IMR-90 (cell line): ENCODE data around the gene C6orf52. TPM values are rescaled to one million over a fixed set of nuclear protein-coding genes. Genes with fewer than 3 reads are reported as not detected.

ENCODE experiments used
- ATAC-seq: fragments of 200-7000 bp; cut with Tn5 transposase; 2 replicates; pipeline ENCODE4 v1.9.1; 2020; ENCODE audit warnings: low read depth, mild to moderate bottlenecking, moderate library complexity
- BruUV-seq: library from RNA; stranded (reverse); fragments of 400-500 nt; replicated peaks from 2 replicates; lab custom pipeline; 2021; lab: Mats Ljungman, UMichigan
- CTCF ChIA-PET: fragments of 300-600 bp; formaldehyde crosslinking; extraction: SDS; loops from one replicate; lab custom pipeline; 2021; ENCODE audit warnings: antibody characterized with exemption; lab: Yijun Ruan, JAX
- POLR2A ChIA-PET: fragments of 300-600 bp; sonication (Branson Sonifier 250); formaldehyde crosslinking; loops from one replicate; lab custom pipeline; 2022; ENCODE audit warnings: antibody characterized with exemption; ENCODE audit not compliant: unreplicated experiment; lab: Charles Lee
- DNase-seq: peaks from one replicate; pipeline ENCODE4 v3.0.0; 2013
- H2AFZ ChIP-seq: replicated peaks from 2 replicates; pipeline ENCODE3; 2013; ENCODE audit warnings: low read length, mild to moderate bottlenecking; ENCODE audit not compliant: poor library complexity
- H2AK5ac ChIP-seq: 2 replicates; pipeline ENCODE4 v1.6.1; 2013; ENCODE audit warnings: low read depth, low read length, inconsistent platforms
- H2AK9ac ChIP-seq: replicated peaks from 2 replicates; pipeline ENCODE3; 2013; ENCODE audit warnings: mild to moderate bottlenecking, low read depth, low read length, moderate library complexity; ENCODE audit not compliant: poor library complexity
- H2BK120ac ChIP-seq: 2 replicates; pipeline ENCODE4 v1.6.1; 2013; ENCODE audit warnings: low read depth, low read length, inconsistent platforms
- H2BK15ac ChIP-seq: 3 replicates; pipeline ENCODE4 v1.6.1; 2013; ENCODE audit warnings: low read depth, low read length, inconsistent platforms
- H2BK20ac ChIP-seq: 2 replicates; pipeline ENCODE4 v1.6.1; 2013; ENCODE audit warnings: low read depth, mild to moderate bottlenecking, inconsistent platforms, low read length, moderate library complexity
- H2BK5ac ChIP-seq: 2 replicates; pipeline ENCODE4 v1.6.1; 2013; ENCODE audit warnings: mild to moderate bottlenecking, low read depth, low read length, inconsistent platforms; ENCODE audit not compliant: poor library complexity, severe bottlenecking
- H3K14ac ChIP-seq: replicated peaks from 2 replicates; pipeline ENCODE4 v1.6.1; 2013; ENCODE audit warnings: low read depth, low read length, inconsistent platforms
- H3K18ac ChIP-seq: 2 replicates; pipeline ENCODE4 v1.6.1; 2013; ENCODE audit warnings: low read depth, low read length, control low read depth
- H3K23ac ChIP-seq: 2 replicates; pipeline ENCODE4 v1.6.1; 2013; ENCODE audit warnings: low read depth, low read length, inconsistent platforms
- H3K27ac ChIP-seq: 2 replicates; pipeline ENCODE4 v1.5.1; 2013; ENCODE audit warnings: mild to moderate bottlenecking, control low read depth, low read length; ENCODE audit not compliant: insufficient read depth
- H3K27me3 ChIP-seq: 2 replicates; pipeline ENCODE4 v1.6.1; 2013; ENCODE audit warnings: low read length; ENCODE audit not compliant: control insufficient read depth, insufficient read depth
- H3K36me3 ChIP-seq: 2 replicates; pipeline ENCODE4 v1.6.1; 2013; ENCODE audit warnings: low read length, mixed read lengths; ENCODE audit not compliant: control insufficient read depth, insufficient read depth
- H3K4ac ChIP-seq: 2 replicates; pipeline ENCODE4 v1.6.1; 2013; ENCODE audit warnings: low read depth, low read length, inconsistent platforms
- H3K4me1 ChIP-seq: 2 replicates; pipeline ENCODE4 v1.6.1; 2013; ENCODE audit warnings: low read length, mixed read lengths; ENCODE audit not compliant: control insufficient read depth, insufficient read depth
- H3K4me2 ChIP-seq: 2 replicates; pipeline ENCODE4 v1.6.1; 2013; ENCODE audit warnings: low read depth, mild to moderate bottlenecking, control low read depth, low read length, moderate library complexity
- H3K4me3 ChIP-seq: 2 replicates; pipeline ENCODE4 v1.5.1; 2013; ENCODE audit warnings: low read depth, mild to moderate bottlenecking, control low read depth, low read length, moderate library complexity; ENCODE audit not compliant: insufficient read depth
- H3K56ac ChIP-seq: 2 replicates; pipeline ENCODE4 v1.6.1; 2013; ENCODE audit warnings: low read length, inconsistent platforms; ENCODE audit not compliant: insufficient read depth; ENCODE audit errors: extremely low read depth
- H3K79me1 ChIP-seq, 2 experiments: 2 replicates each; pipeline ENCODE4 v1.6.1; 2013; ENCODE audit warnings: low read length in 2 of 2, inconsistent platforms in 1 of 2, low read depth in 1 of 2
- H3K9ac ChIP-seq: 2 replicates; pipeline ENCODE4 v1.6.1; 2013; ENCODE audit warnings: low read depth, low read length, control low read depth
- H3K9me1 ChIP-seq: 2 replicates; pipeline ENCODE4 v1.6.1; 2013; ENCODE audit warnings: low read length, inconsistent platforms; ENCODE audit not compliant: insufficient read depth
- H3K9me3 ChIP-seq: 2 replicates; pipeline ENCODE4 v1.6.1; 2013; ENCODE audit warnings: low read length; ENCODE audit not compliant: control insufficient read depth, insufficient read depth
- H4K20me1 ChIP-seq: 2 replicates; pipeline ENCODE4 v1.6.1; 2013; ENCODE audit warnings: low read length, inconsistent platforms; ENCODE audit not compliant: insufficient read depth
- H4K5ac ChIP-seq: 2 replicates; pipeline ENCODE4 v1.6.1; 2013; ENCODE audit warnings: mild to moderate bottlenecking, low read depth, low read length, control low read depth
- H4K8ac ChIP-seq, 2 experiments: 2 replicates each; pipeline ENCODE4 v1.6.1; 2013; ENCODE audit warnings: low read depth in 2 of 2, low read length in 2 of 2, control low read depth in 1 of 2, inconsistent platforms in 1 of 2
- H4K91ac ChIP-seq: 2 replicates; pipeline ENCODE4 v1.6.1; 2013; ENCODE audit warnings: low read depth, low read length, inconsistent platforms; ENCODE audit not compliant: insufficient read depth
- BHLHE40 ChIP-seq: fragments of 150-350 bp; IDR thresholded peaks from 2 replicates; pipeline ENCODE4 v1.6.1; 2016; ENCODE audit warnings: mild to moderate bottlenecking, low read depth, low read length
- CEBPB ChIP-seq: IDR thresholded peaks from 2 replicates; pipeline ENCODE4 v1.6.1; 2012; ENCODE audit warnings: low read depth, low read length, improper control_type of control experiment
- CHD1 ChIP-seq: IDR thresholded peaks from 2 replicates; pipeline ENCODE4 v1.6.1; 2012; ENCODE audit warnings: low read depth, low read length, improper control_type of control experiment
- CTCF ChIP-seq: conservative IDR thresholded peaks from 2 replicates; pipeline ENCODE4 v1.5.1; 2012; ENCODE audit warnings: mild to moderate bottlenecking, low read depth, low read length, improper control_type of control experiment
- ELK1 ChIP-seq: fragments of 150-350 bp; IDR thresholded peaks from 2 replicates; pipeline ENCODE4 v1.6.1; 2016; ENCODE audit warnings: low read depth, mild to moderate bottlenecking, low read length, moderate library complexity, borderline replicate concordance
- FOS ChIP-seq: fragments of 150-350 bp; IDR thresholded peaks from 2 replicates; pipeline ENCODE4 v1.6.1; 2016; ENCODE audit warnings: low read depth, low read length
- MAFK ChIP-seq: IDR thresholded peaks from 2 replicates; pipeline ENCODE4 v1.6.1; 2012; ENCODE audit warnings: low read depth, low read length, improper control_type of control experiment
- MAZ ChIP-seq: IDR thresholded peaks from 2 replicates; pipeline ENCODE4 v1.6.1; 2012; ENCODE audit warnings: low read depth, mild to moderate bottlenecking, low read length, improper control_type of control experiment, moderate library complexity, borderline replicate concordance
- MXI1 ChIP-seq: IDR thresholded peaks from 2 replicates; pipeline ENCODE4 v1.6.1; 2012; ENCODE audit warnings: low read depth, mild to moderate bottlenecking, low read length, moderate library complexity, borderline replicate concordance
- NFE2L2 ChIP-seq: fragments of 150-350 bp; IDR thresholded peaks from 2 replicates; pipeline ENCODE4 v1.6.1; 2016; ENCODE audit warnings: low read depth, mild to moderate bottlenecking, low read length
- POLR2A ChIP-seq: IDR thresholded peaks from 2 replicates; pipeline ENCODE4 v1.6.1; 2012; ENCODE audit warnings: mild to moderate bottlenecking, low read depth, low read length
- RAD21 ChIP-seq: IDR thresholded peaks from 2 replicates; pipeline ENCODE4 v1.6.1; 2012; ENCODE audit warnings: low read length, improper control_type of control experiment
- RFX5 ChIP-seq: IDR thresholded peaks from 2 replicates; pipeline ENCODE4 v1.8.0; 2012; ENCODE audit warnings: low read depth, mild to moderate bottlenecking, low read length, moderate library complexity
- SMC3 ChIP-seq: fragments of 150-350 bp; IDR thresholded peaks from 2 replicates; pipeline ENCODE4 v1.6.1; 2016; ENCODE audit warnings: low read depth, mild to moderate bottlenecking, antibody characterized with exemption, low read length, moderate library complexity
- USF2 ChIP-seq: fragments of 150-350 bp; IDR thresholded peaks from 2 replicates; pipeline ENCODE4 v1.6.1; 2017; ENCODE audit warnings: mild to moderate bottlenecking, antibody characterized with exemption, low read length, low read depth
- WGBS, 2 experiments: methylation state at CpG; one replicate each; pipeline versions ENCODE4 v1.1.5 to v1.1.7; 2013; ENCODE audit warnings: missing lambda C conversion rate in 2 of 2; ENCODE audit not compliant: insufficient read length in 1 of 2; ENCODE audit errors: extremely low coverage in 2 of 2; 5-methylcytosine and 5-hydroxymethylcytosine counted together
- dilution Hi-C: fragments of 300-500 bp; cut with HindIII; formaldehyde crosslinking; loops from one replicate; pipeline ENCODE4 v1.14.3; 2018; ENCODE audit warnings: low sequenced_read_pairs; ENCODE audit not compliant: unreplicated experiment
- in situ Hi-C: fragments of 300-500 bp; cut with MboI; formaldehyde crosslinking; loops from 3 replicates; pipeline ENCODE4 v1.14.3; 2019; ENCODE audit warnings: low sequenced_read_pairs, inconsistent platforms, mixed read lengths
- intact Hi-C: fragments of 100-400 bp; cut with micrococcal nuclease; formaldehyde crosslinking; loops from 2 replicates; pipeline ENCODE4 v1.10.0; 2022
- polyA plus RNA-seq, 3 experiments: library from polyadenylated mRNA; depleted of rRNA; stranded (reverse); fragments of >200 nt; gene quantifications; 2 replicates each; pipeline ENCODE4 v1.2.3, GENCODE V29; 2012; ENCODE audit warnings: low replicate concordance in 1 of 3
- total RNA-seq: library from RNA; depleted of rRNA; stranded (reverse); fragments of >200 nt; gene quantifications from 2 replicates; pipeline ENCODE4 v1.2.3, GENCODE V29; 2012

C6orf52 gene
- total and polyA plus RNA-seq, 2 of the 4 experiments (the other 2 are of a cell fraction), result 0.31 TPM; not detected in 1

GRCh38 chr6:10640412-10640811, 54.0 kb downstream of the C6orf52 start:
- Histone ChIP-seq H2BK120ac (no peak overlapping the region), H3K56ac (no peak overlapping the region), H3K4me3 (no peak overlapping the region), H3K23ac (no peak overlapping the region), H3K9me3 (no peaks in the 10 kb centered on the region; the same call in 1 of the 2 replicates), H2AK9ac (no peak overlapping the region), H3K36me3 (no peaks in the 10 kb centered on the region), H3K18ac (no peak overlapping the region), H3K4me2 (no peak overlapping the region), H3K27ac (no peak overlapping the region), H2BK15ac (no peak overlapping the region), H2AK5ac (no peak overlapping the region), H4K8ac (no peak overlapping the region), H3K14ac (no peak overlapping the region), H3K27me3 (no peaks in the 10 kb centered on the region), H3K79me1 (no peaks in the 10 kb centered on the region), H3K4me1 (no peaks in the 10 kb centered on the region), H3K9ac (no peak overlapping the region), H3K9me1 (no peaks in the 10 kb centered on the region), H2BK20ac (no peak overlapping the region), H4K91ac (no peak overlapping the region), H2AFZ (no peak overlapping the region), H3K4ac (no peak overlapping the region), H2BK5ac (no peak overlapping the region), H4K20me1 (no peaks in the 10 kb centered on the region), H4K5ac (no peak overlapping the region)
- DNase-seq (no peak), ATAC-seq (no peak)
- dilution Hi-C loops, result no loop called here
- WGBS, 2 experiments, result 100% methylated on average over 1 of the region's 8 CpGs; no CpG with 5 or more reads in 1 of the 2 experiments
- intact Hi-C loops, result no loop called here
- CTCF ChIA-PET, result no interaction called here
- no TSS peak for BruUV-seq
- POLR2A ChIA-PET, result no interaction called here
- in situ Hi-C loops, result no loop called here
- no peak for TF ChIP-seq MXI1
- TF ChIP-seq MAZ, result no peak
- no peak for TF ChIP-seq CTCF
- TF ChIP-seq SMC3, result no peak
- TF ChIP-seq POLR2A, result no peak
- TF ChIP-seq RFX5, result no peak
- no peak for TF ChIP-seq RAD21
- TF ChIP-seq CEBPB, result no peak
- no peak for TF ChIP-seq ELK1
- no peak for TF ChIP-seq NFE2L2
- TF ChIP-seq BHLHE40, result no peak
- TF ChIP-seq FOS, result no peak
- no peak for TF ChIP-seq MAFK
- no peak for TF ChIP-seq USF2
- TF ChIP-seq CHD1, result no peak
